SU-DHL-6 (cell line): Measurements from ENCODE around the gene FANCI.

Experiments used
- H2AFZ ChIP-seq: fragments of 200-600 bp; sonication (generic); 2 replicates; pipeline ENCODE4 v1.6.1; 2014; ENCODE audit warnings: low read depth, mild to moderate bottlenecking, moderate library complexity, mixed read lengths, antibody characterized with exemption, low read length; ENCODE audit not compliant: severe bottlenecking
- H3F3A ChIP-seq: fragments of 200-600 bp; shearing (Covaris generic); 2 replicates; pipeline ENCODE4 v1.6.0; 2016; ENCODE audit warnings: antibody characterized with exemption, mild to moderate bottlenecking; ENCODE audit not compliant: insufficient read depth
- H3K27ac ChIP-seq: fragments of 200-600 bp; sonication (generic); 2 replicates; pipeline ENCODE4 v1.5.1; 2016; ENCODE audit warnings: low read depth, mild to moderate bottlenecking, low read length, moderate library complexity, mixed read lengths
- H3K27me3 ChIP-seq: fragments of 200-600 bp; sonication (generic), shearing (Covaris generic); 2 replicates; pipeline ENCODE4 v1.6.0; 2014; ENCODE audit warnings: mild to moderate bottlenecking, low read length
- H3K36me3 ChIP-seq: fragments of 200-600 bp; sonication (generic); 2 replicates; pipeline ENCODE4 v1.6.1; 2014; ENCODE audit warnings: mild to moderate bottlenecking, low read length, mixed read lengths
- H3K4me2 ChIP-seq: fragments of 300-600, 200-600 bp; shearing (Covaris generic), sonication (generic); 2 replicates; pipeline ENCODE4 v1.6.0; 2014; ENCODE audit warnings: low read length, low read depth, mild to moderate bottlenecking; ENCODE audit not compliant: poor library complexity, severe bottlenecking
- H3K4me3 ChIP-seq: fragments of 200-600 bp; sonication (generic); 2 replicates; pipeline ENCODE4 v1.5.1; 2014; ENCODE audit warnings: antibody characterized with exemption, low read length, mild to moderate bottlenecking, mixed read lengths; ENCODE audit not compliant: insufficient read depth, poor library complexity, severe bottlenecking
- H3K79me2 ChIP-seq: fragments of 200-600 bp; sonication (generic); 2 replicates; pipeline ENCODE4 v1.6.1; 2014; ENCODE audit warnings: mild to moderate bottlenecking, low read length, moderate library complexity; ENCODE audit not compliant: insufficient read depth
- H3K9ac ChIP-seq: fragments of 200-600 bp; sonication (generic); 2 replicates; pipeline ENCODE4 v1.7.0; 2014; ENCODE audit warnings: mild to moderate bottlenecking, low read length
- H3K9me2 ChIP-seq: fragments of 200-600 bp; sonication (generic); replicated peaks from 2 replicates; pipeline ENCODE4 v1.6.1; 2014; ENCODE audit warnings: low read length; ENCODE audit not compliant: insufficient read depth
- H3K9me3 ChIP-seq: fragments of 200-600 bp; sonication (generic); 2 replicates; pipeline ENCODE4 v1.6.1; 2014; ENCODE audit warnings: low read length, mixed read lengths; ENCODE audit not compliant: insufficient read depth
- H4K20me1 ChIP-seq: fragments of 200-600 bp; sonication (generic); 2 replicates; pipeline ENCODE4 v1.6.1; 2014; ENCODE audit warnings: low read depth, mild to moderate bottlenecking, antibody characterized with exemption, low read length, moderate library complexity, mixed read lengths
- CTCF ChIP-seq: fragments of 200-600 bp; sonication (generic); IDR thresholded peaks from one replicate; pipeline ENCODE4 v1.5.1; 2017; ENCODE audit warnings: antibody characterized with exemption, mild to moderate bottlenecking, low read length, moderate library complexity; ENCODE audit not compliant: insufficient read depth, poor library complexity, severe bottlenecking
- EZH2phosphoT487 ChIP-seq: fragments of 200-600 bp; sonication (generic), shearing (Covaris generic); conservative IDR thresholded peaks from 2 replicates; pipeline ENCODE4 v1.6.1; 2018; ENCODE audit warnings: mild to moderate bottlenecking, antibody characterized with exemption, low read length, moderate library complexity, mixed read lengths

Gene FANCI

GRCh38 chr15:89303986-89304385 lies 60.2 kb downstream of the FANCI start:
- Histone ChIP-seq H3K27me3 (no peaks in the 10 kb centered on the region), H3K79me2 (no peaks in the 10 kb centered on the region), H3K36me3 (peaks cover 66% of the 10 kb centered on the region), H4K20me1 (no peaks in the 10 kb centered on the region), H3K4me2 (no peak overlapping the region), H2AFZ (no peak overlapping the region), H3K27ac (no peak overlapping the region), H3K9ac (no peak overlapping the region), H3K9me2 (no peaks in the 10 kb centered on the region), H3K9me3 (no peaks in the 10 kb centered on the region), H3F3A (no peaks in the 10 kb centered on the region), H3K4me3 (no peak overlapping the region)
- no peak for TF ChIP-seq CTCF

GRCh38 chr15:89305395-89305794 lies 61.6 kb downstream of the FANCI start:
- no peaks in the 10 kb centered on the region for H3F3A ChIP-seq
- H3K27me3 ChIP-seq: no peaks in the 10 kb centered on the region
- H3K9me2 ChIP-seq: no peaks in the 10 kb centered on the region
- no peak overlapping the region for H3K27ac ChIP-seq
- TF ChIP-seq EZH2phosphoT487 (no peak), CTCF (no peak)
- no peaks in the 10 kb centered on the region for H3K79me2 ChIP-seq
- peaks cover 75% of the 10 kb centered on the region for H3K36me3 ChIP-seq
- no peak overlapping the region for H2AFZ ChIP-seq
- H3K9me3 ChIP-seq: no peaks in the 10 kb centered on the region
- no peaks in the 10 kb centered on the region for H4K20me1 ChIP-seq
- H3K9ac ChIP-seq: no peak overlapping the region
- H3K4me2 ChIP-seq: no peak overlapping the region
- no peak overlapping the region for H3K4me3 ChIP-seq

GRCh38 chr15:89307046-89307587 lies 63.3 kb downstream of the FANCI start:
- no peak overlapping the region for H3K9ac ChIP-seq
- H3K27me3 ChIP-seq: no peaks in the 10 kb centered on the region
- no peak overlapping the region for H3K4me2 ChIP-seq
- H3K9me3 ChIP-seq: no peaks in the 10 kb centered on the region
- H3K9me2 ChIP-seq: no peaks in the 10 kb centered on the region
- no peaks in the 10 kb centered on the region for H4K20me1 ChIP-seq
- H3K27ac ChIP-seq: no peak overlapping the region
- no peaks in the 10 kb centered on the region for H3K79me2 ChIP-seq
- H2AFZ ChIP-seq: no peak overlapping the region
- 0 out of 2 replicates have a peak, but pooled peaks cover 2% of the 10 kb centered on the region for H3F3A ChIP-seq
- H3K36me3 ChIP-seq: peaks cover 62% of the 10 kb centered on the region
- no peak for TF ChIP-seq CTCF
- TF ChIP-seq EZH2phosphoT487: no peak
- no peak overlapping the region for H3K4me3 ChIP-seq
